ENCODE measurements around the gene CACNA1H. TPM values are rescaled to one million over a fixed set of nuclear protein-coding genes. Genes with fewer than 3 reads are reported as not detected.

CACNA1H gene
- total RNA-seq, 1 donor from 2014 or later, result 6.7 TPM

GRCh38 chr16:1137604-1138003 lies 15.3 kb upstream of the CACNA1H start:
- no peak for DNase-seq (ENCODE audit: low read depth)
- Histone ChIP-seq H3K27me3 (ENCODE audit: control insufficient read depth, insufficient read depth, low read length) (peaks cover 28% of the 10 kb centered on the region), H3K36me3 (ENCODE audit: control insufficient read depth, insufficient read depth, low read length) (no peaks in the 10 kb centered on the region), H3K4me3 (ENCODE audit: low read depth, low read length) (no peak overlapping the region)
- no peak for TF ChIP-seq CTCF (IDR thresholded peaks at IDR 0.05; ENCODE audit: insufficient read depth, low read length, poor library complexity, severe bottlenecking)

GRCh38 chr16:1140582-1141162 lies 12.2 kb upstream of the CACNA1H start:
- Histone ChIP-seq H3K27me3 (ENCODE audit: control insufficient read depth, insufficient read depth, low read length) (peaks cover 26% of the 10 kb centered on the region), H3K36me3 (ENCODE audit: control insufficient read depth, insufficient read depth, low read length) (no peaks in the 10 kb centered on the region), H3K4me3 (ENCODE audit: low read depth, low read length) (no peak overlapping the region)
- no peak for TF ChIP-seq CTCF (IDR thresholded peaks at IDR 0.05; ENCODE audit: insufficient read depth, low read length, poor library complexity, severe bottlenecking)
- DNase-seq (ENCODE audit: low read depth), result no peak

DNA sequence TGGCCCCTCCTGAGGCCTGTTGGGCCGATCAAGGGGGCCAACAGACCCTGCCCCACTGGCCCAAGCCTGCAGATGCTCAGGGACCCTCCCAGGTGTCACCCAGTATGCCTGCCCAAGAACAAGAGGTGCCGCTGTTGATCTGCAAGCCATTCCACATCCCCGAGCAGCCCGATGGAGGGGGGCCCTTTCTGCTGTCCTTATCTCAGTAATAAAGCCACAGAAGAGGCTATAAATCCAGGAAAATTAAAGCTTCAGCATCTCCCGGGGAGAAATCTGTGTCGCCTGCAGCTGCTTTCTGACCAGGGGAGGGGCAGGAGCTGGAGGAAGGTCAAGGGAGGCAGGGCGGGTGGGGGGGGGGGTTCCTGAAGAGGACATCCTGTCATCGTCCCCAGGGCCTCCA lies 11.7 kb upstream of the CACNA1H start:
- DNase-seq (ENCODE audit: low read depth), result no peak
- peaks cover 31% of the 10 kb centered on the region for H3K27me3 ChIP-seq (ENCODE audit: control insufficient read depth, insufficient read depth, low read length)
- no peaks in the 10 kb centered on the region for H3K36me3 ChIP-seq (ENCODE audit: control insufficient read depth, insufficient read depth, low read length)
- H3K4me3 ChIP-seq (ENCODE audit: low read depth, low read length), result no peak overlapping the region
- TF ChIP-seq CTCF (IDR thresholded peaks at IDR 0.05; ENCODE audit: insufficient read depth, low read length, poor library complexity, severe bottlenecking), result no peak

DNA sequence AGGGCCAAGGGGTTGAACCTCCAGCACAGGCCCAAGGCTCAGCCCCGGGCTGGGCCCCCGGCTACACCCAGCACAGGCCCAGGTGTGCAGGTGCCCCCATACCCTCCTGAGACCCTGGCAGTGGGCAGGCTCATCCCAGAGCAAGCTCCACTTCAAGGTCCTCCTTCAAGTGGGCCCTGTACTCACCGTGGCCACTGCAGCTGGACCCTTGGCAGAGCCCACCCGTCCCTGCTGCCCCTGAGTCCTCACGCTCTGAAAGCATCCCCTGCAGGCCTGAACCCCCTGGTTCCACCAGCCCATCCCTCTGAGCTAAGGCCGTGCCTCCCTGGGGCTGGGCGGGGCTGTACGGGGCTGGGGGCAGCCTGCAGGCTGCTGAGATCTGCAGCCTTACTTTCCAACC lies 11.2 kb upstream of the CACNA1H start:
- no peaks in the 10 kb centered on the region for H3K36me3 ChIP-seq (ENCODE audit: control insufficient read depth, insufficient read depth, low read length)
- no peak for TF ChIP-seq CTCF (IDR thresholded peaks at IDR 0.05; ENCODE audit: insufficient read depth, low read length, poor library complexity, severe bottlenecking)
- DNase-seq (ENCODE audit: low read depth), result no peak
- H3K27me3 ChIP-seq (ENCODE audit: control insufficient read depth, insufficient read depth, low read length), result peaks cover 36% of the 10 kb centered on the region
- no peak overlapping the region for H3K4me3 ChIP-seq (ENCODE audit: low read depth, low read length)

GRCh38 chr16:1142911-1143310 lies 10.0 kb upstream of the CACNA1H start:
- no peak for TF ChIP-seq CTCF (IDR thresholded peaks at IDR 0.05; ENCODE audit: insufficient read depth, low read length, poor library complexity, severe bottlenecking)
- DNase-seq (ENCODE audit: low read depth), result no peak
- no peaks in the 10 kb centered on the region for H3K36me3 ChIP-seq (ENCODE audit: control insufficient read depth, insufficient read depth, low read length)
- H3K4me3 ChIP-seq (ENCODE audit: low read depth, low read length), result no peak overlapping the region
- H3K27me3 ChIP-seq (ENCODE audit: control insufficient read depth, insufficient read depth, low read length), result peaks cover 36% of the 10 kb centered on the region

- no peak for TF ChIP-seq CTCF (IDR thresholded peaks at IDR 0.05; ENCODE audit: insufficient read depth, low read length, poor library complexity, severe bottlenecking)
Measured at GRCh38 chr16:1143761-1144450, 9.0 kb upstream of the CACNA1H start.

More at GRCh38 chr16:1143761-1144450, 9.0 kb upstream of the CACNA1H start:
- peaks cover 41% of the 10 kb centered on the region for H3K27me3 ChIP-seq (ENCODE audit: control insufficient read depth, insufficient read depth, low read length)
- no peaks in the 10 kb centered on the region for H3K36me3 ChIP-seq (ENCODE audit: control insufficient read depth, insufficient read depth, low read length)
- H3K4me3 ChIP-seq (ENCODE audit: low read depth, low read length), result no peak overlapping the region
- DNase-seq (ENCODE audit: low read depth), result no peak
